Measurements from ENCODE around the gene HPSE. TPM values are rescaled to one million over a fixed set of nuclear protein-coding genes. Genes with fewer than 3 reads are reported as not detected.

The HPSE gene
- total RNA-seq (2022; extraction: Qiagen RNA extraction) = 1.1 to 1.7 TPM (median 1.4 TPM) in 5 replicates

GRCh38 chr4:83334425-83335241 is at the start of gene HPSE:
TSS of gene HPSE (minus strand) at chr4:83334848. CDS start at chr4:83334782, 66 bp downstream.

GRCh38 chr4:83284193-83285054 is 50.2 kb downstream of the HPSE start, which contains the start of gene COQ2:
TSS of gene COQ2 (minus strand) at chr4:83284798. CDS start at chr4:83284764, 34 bp downstream.

Other genes starting within 250 kb of the HPSE start
- gene PLAC8, start 220.1 kb downstream of the HPSE start, total RNA-seq (2022; extraction: Qiagen RNA extraction) = 0.42 to 1.4 TPM (median 0.86 TPM) in 5 replicates
- gene COQ2, start 50.0 kb downstream of the HPSE start, total RNA-seq (2022; extraction: Qiagen RNA extraction) = 16.9 to 20.4 TPM (median 20.1 TPM) in 5 replicates
- gene HELQ, start 121.0 kb upstream of the HPSE start, total RNA-seq (2022; extraction: Qiagen RNA extraction) = 4.8 to 6.1 TPM (median 5.1 TPM) in 5 replicates
- 42.9 to 64.9 TPM (median 45.7 TPM) in 5 replicates for gene MRPS18C, start 121.2 kb upstream of the HPSE start, total RNA-seq (2022; extraction: Qiagen RNA extraction)
- gene ABRAXAS1, start 150.3 kb upstream of the HPSE start, total RNA-seq (2022; extraction: Qiagen RNA extraction) = 4.7 to 7.6 TPM (median 6.6 TPM) in 5 replicates
- gene GPAT3, start 201.3 kb upstream of the HPSE start, total RNA-seq (2022; extraction: Qiagen RNA extraction) = 37.1 to 44.8 TPM (median 41.4 TPM) in 5 replicates